BJ (cell line): Measurements from ENCODE around the gene GRXCR2. TPM values are rescaled to one million over a fixed set of nuclear protein-coding genes. Genes with fewer than 3 reads are reported as not detected.
A peak's percentile ranks its signal among the peaks of the same experiment; 100 is the strongest.
"Not testable (repeated sequence)": the region's sequence is repeated elsewhere in the genome, so short reads cannot be mapped to it uniquely, and the experiment has no call there.

Source experiments
- CTCF ChIA-PET: fragments of 350-600 bp; formaldehyde crosslinking; extraction: SDS; loops from one replicate; lab custom pipeline; 2021; ENCODE audit warnings: antibody characterized with exemption, inconsistent platforms; lab: Yijun Ruan, JAX
- POLR2A ChIA-PET: fragments of 300-600 bp; sonication (Branson Sonifier 250); formaldehyde crosslinking; extraction: SDS; loops from one replicate; lab custom pipeline; 2021; ENCODE audit warnings: antibody characterized with exemption; lab: Charles Lee
- DNase-seq: peaks from one replicate; pipeline ENCODE4 v3.0.0-alpha.2; 2011; ENCODE audit warnings: low read depth
- H3K27me3 ChIP-seq: 2 replicates; pipeline ENCODE4 v1.6.0; 2011; ENCODE audit warnings: low read length; ENCODE audit not compliant: control insufficient read depth, insufficient read depth
- H3K36me3 ChIP-seq: 2 replicates; pipeline ENCODE4 v1.5.1; 2011; ENCODE audit warnings: low read length; ENCODE audit not compliant: control insufficient read depth, insufficient read depth
- H3K4me3 ChIP-seq: 2 replicates; pipeline ENCODE4 v1.5.1; 2011; ENCODE audit warnings: low read depth, mild to moderate bottlenecking, control low read depth, low read length
- CTCF ChIP-seq: IDR thresholded peaks from 2 replicates; pipeline ENCODE4 v1.5.1; 2011; ENCODE audit warnings: low read depth, mild to moderate bottlenecking, control low read depth, inconsistent platforms, low read length, moderate library complexity; ENCODE audit not compliant: insufficient read depth
- polyA plus RNA-seq: library from polyadenylated mRNA; depleted of rRNA; stranded (reverse); fragments of >200 nt; gene quantifications from 2 replicates; pipeline ENCODE4 v1.2.3, GENCODE V29; 2011

Gene GRXCR2
- polyA plus RNA-seq, 1 experiment: not detected

GRCh38 chr5:145838276-145838675 lies 34.5 kb downstream of the GRXCR2 start:
- no peak for DNase-seq
- ChIA-PET CTCF (no interaction called here), POLR2A (no interaction called here)
- TF ChIP-seq CTCF: no peak
- H3K27me3 ChIP-seq: no peaks in the 10 kb centered on the region; the same call in 1 of the 2 replicates
- no peaks in the 10 kb centered on the region for H3K36me3 ChIP-seq
- H3K4me3 ChIP-seq: no peak overlapping the region

- H3K36me3 ChIP-seq, H3K4me3 ChIP-seq, DNase-seq, H3K27me3 ChIP-seq, POLR2A ChIA-PET: not testable (repeated sequence)
- CTCF ChIA-PET: interaction anchor here (1.0 to 2.2 kb wide), 3 partner anchors 10 to 22 kb away, joined by 3 to 16 read pairs (median 4); no protein-coding TSS in a partner anchor
Observed at GRCh38 chr5:145836241-145836640, 36.6 kb downstream of the GRXCR2 start.

GRCh38 chr5:145835848-145836239 lies 37.0 kb downstream of the GRXCR2 start:
- H3K27me3 ChIP-seq: no peaks in the 10 kb centered on the region
- H3K36me3 ChIP-seq: no peaks in the 10 kb centered on the region
- ChIA-PET CTCF (interaction anchor here (1.7 to 2.2 kb wide), 2 partner anchors 10 to 19 kb away, joined by 4 to 16 read pairs; no protein-coding TSS in a partner anchor), POLR2A (interaction anchor here (0.6 kb wide), 1 partner anchor 223 kb away, joined by 3 read pairs; no protein-coding TSS in a partner anchor)
- TF ChIP-seq CTCF: no peak
- peak overlapping the region; percentile 56 for H3K4me3 ChIP-seq
- no peak for DNase-seq

- Histone ChIP-seq H3K4me3 (peak within 1 kb of the TSS; percentile 56), H3K36me3 (no peaks in the 10 kb centered on the region), H3K27me3 (no peaks in the 10 kb centered on the region)
- TF ChIP-seq CTCF: no peak
- POLR2A ChIA-PET: interaction anchor here (0.6 kb wide), 1 partner anchor 224 kb away, joined by 3 read pairs; no protein-coding TSS in a partner anchor
- CTCF ChIA-PET: interaction anchor here (0.8 to 2.2 kb wide), 7 partner anchors 9 to 1631 kb away, joined by 3 to 16 read pairs (median 4); no protein-coding TSS in a partner anchor
- no peak for DNase-seq
Observed at GRCh38 chr5:145834917-145835847, 37.6 kb downstream of the GRXCR2 start, which contains the start of gene PRELID2. Gene PRELID2, minus strand, starts transcription at chr5:145835342. Its CDS starts 91 bp downstream, at chr5:145835251.

GRCh38 chr5:145834554-145834916 lies 38.3 kb downstream of the GRXCR2 start:
- no peak for DNase-seq
- TF ChIP-seq CTCF: no peak
- CTCF ChIA-PET: interaction anchor here (0.8 to 2.2 kb wide), 7 partner anchors 8 to 1631 kb away, joined by 3 to 16 read pairs (median 4); no protein-coding TSS in a partner anchor

More at GRCh38 chr5:145834554-145834916, 38.3 kb downstream of the GRXCR2 start:
- Histone ChIP-seq H3K27me3 (no peaks in the 10 kb centered on the region), H3K36me3 (no peaks in the 10 kb centered on the region), H3K4me3 (peak overlapping the region; percentile 56)
- POLR2A ChIA-PET: no interaction called here
